MV-4-11 (cell line): ENCODE results near the gene TTLL11.

ENCODE experiments used
- DNase-seq: peaks from one replicate; lab custom pipeline; 2025; lab: John Stamatoyannopoulos, UW

The TTLL11 gene

DNA sequence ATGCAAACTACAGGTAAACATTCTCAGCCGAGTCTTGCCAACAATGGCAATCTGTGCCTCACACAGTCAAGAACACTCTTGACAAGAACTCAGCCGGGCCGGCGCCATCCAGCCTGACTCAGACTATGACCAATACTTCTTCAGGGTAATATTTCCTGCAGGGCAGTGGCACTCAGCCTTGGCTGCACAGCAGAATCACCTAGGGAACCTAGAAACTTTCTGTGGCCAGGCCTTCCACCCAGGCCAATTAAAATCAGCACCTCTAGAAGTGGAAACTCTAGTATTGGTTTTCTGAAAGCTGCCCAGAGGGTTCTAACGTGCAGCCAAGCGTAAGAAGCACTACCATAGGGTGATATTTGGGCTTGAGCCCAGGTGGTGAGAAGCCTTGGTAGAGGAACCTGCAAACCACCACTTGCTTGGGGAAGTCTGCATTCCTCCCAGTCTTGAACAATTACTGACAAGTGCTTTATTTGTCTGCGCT is 120.6 kb downstream of the TTLL11 start:
- DNase-seq: no peak

GRCh38 chr9:121968056-121968455 is 125.1 kb downstream of the TTLL11 start:
- DNase-seq: no peak

- DNase-seq: no peak
These were observed 126.4 kb downstream of the TTLL11 start for GRCh38 chr9:121966706-121967105.

DNA sequence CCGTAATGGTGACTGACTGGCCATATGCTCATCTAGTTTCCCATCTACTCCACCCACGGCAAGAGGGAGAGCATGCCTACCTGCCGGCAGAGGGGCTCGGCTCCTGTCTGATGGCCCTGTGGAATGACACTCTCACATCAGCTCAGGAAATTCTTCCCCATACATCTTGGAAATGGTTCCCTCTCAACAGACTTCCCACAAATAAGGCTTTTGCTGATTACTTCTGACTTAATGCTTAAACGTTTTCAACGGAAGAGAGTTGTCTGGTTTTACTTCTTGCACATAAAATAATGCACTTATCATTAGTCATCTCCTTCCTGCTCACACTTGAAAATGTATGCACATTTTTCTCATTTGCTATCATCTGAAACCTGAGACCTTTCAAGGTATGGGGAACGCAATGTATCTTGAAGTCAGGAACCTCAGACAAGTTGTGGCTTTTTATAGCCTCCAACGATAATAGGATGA is 129.5 kb downstream of the TTLL11 start:
- no peak for DNase-seq

DNA sequence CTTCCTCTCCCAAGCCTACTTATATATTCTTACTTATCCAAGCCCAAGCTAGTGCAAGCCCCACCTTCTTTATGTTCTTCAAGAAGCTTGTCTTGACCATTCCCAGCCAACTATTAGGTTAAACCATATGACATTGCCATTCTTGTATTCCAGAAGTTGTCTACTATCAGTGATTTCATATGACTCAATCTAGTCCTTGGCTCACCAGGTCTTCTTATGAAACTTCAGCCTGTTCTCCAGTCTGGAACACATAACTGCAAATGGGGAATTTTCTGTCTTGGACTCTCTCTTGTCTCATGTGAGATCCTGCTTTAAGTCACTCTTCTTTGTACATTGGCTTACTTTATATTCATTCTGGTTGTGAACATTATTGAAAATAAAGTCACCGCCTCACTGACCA is 130.7 kb downstream of the TTLL11 start:
- no peak for DNase-seq

- no peak for DNase-seq
These were observed 132.4 kb downstream of the TTLL11 start for GRCh38 chr9:121960665-121961064.

- DNase-seq: peak; percentile 17
These were observed 134.6 kb downstream of the TTLL11 start for GRCh38 chr9:121958530-121958929.

DNA sequence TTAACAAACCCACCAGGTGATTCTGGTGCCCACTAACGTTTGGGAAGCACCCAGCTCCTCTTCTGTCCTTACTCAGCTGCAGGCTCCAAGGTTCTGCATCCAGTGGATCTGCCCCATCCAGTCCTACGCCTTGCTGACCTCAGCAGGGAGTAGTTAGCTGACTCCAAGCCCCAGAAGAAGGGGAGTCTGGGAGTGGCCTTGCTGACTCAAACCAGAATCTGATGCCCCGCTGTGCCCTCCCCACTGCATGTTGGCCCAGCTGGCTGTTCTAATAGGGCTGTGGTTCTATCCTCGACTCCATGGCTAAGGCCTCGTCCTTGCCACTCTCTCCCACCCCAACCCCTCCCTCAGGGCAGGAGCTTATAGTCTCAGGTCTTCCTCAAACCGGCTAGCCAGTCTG is 136.3 kb downstream of the TTLL11 start:
- DNase-seq: no peak

- no peak for DNase-seq
These were observed 137.5 kb downstream of the TTLL11 start for GRCh38 chr9:121955649-121956048.

DNA sequence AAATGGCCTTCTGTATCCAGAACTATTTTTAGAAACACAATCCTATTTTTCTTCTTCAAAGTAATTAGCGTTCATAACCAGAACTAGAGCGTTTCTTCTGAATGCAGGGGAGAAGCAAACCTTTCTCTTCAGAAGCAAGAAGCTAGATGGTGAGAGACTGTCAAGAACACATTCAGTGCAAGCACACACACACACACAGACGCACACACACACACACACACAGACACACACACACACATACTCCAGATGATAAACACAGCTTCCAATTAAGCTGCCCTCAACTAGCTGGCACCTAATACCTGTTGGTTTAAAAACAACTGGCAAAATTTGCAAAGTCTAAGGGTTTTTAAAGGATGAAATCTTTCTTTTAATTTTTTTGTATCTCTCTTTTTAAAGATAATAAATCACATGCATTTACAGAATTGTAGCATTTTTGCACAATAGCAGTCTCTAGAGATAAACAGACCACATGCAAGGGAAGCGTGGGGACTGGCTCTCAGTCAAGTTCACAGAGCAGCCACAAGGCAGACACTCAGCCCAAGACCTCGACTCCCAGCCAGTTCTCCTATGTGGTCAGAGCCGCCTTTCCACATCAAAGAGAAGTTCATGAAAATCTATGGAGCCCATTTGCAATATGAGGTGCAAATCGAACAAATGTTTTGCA is 138.5 kb downstream of the TTLL11 start:
- DNase-seq: no peak

DNA sequence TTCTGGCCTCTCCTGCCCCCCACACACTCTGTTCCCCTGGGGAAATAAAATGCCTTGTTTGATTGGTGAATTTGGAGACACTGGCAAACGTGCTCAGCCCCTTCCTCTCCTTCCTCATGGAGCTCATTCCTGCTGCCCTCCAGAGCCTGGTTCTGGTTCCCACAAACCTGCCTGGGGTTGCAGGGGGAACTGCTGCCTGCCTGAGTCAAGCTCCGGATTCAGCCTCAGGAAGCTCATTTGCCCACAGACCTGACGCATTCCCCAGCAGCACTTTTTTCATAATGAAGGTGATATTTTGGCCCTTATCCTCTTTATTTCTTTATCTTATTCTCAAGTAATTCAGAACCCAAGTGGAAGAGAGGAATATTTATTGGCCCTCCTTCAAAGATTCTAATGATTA is 140.5 kb downstream of the TTLL11 start:
- no peak for DNase-seq

- DNase-seq: no peak
These were observed 142.2 kb downstream of the TTLL11 start for GRCh38 chr9:121950866-121951265.

DNA sequence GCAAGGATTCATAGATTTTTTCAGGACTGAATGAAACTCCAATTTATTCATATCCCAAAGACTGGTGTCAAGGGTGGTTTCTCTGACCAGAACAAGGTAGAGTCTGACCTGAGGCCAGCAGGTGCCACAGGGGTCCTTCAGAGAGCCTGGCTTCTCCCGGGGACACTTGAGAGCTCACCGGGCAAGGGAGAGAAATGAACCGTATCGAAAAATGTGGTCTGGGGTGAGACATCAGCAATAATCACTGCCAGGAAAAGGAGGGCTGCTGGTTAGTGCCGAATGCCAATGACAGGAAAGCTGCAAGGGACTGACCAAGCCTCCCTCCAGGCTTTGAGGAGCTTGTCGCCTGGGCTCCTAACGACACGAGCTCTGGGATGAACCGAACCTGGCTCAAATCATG is 142.7 kb downstream of the TTLL11 start:
- DNase-seq: no peak

DNA sequence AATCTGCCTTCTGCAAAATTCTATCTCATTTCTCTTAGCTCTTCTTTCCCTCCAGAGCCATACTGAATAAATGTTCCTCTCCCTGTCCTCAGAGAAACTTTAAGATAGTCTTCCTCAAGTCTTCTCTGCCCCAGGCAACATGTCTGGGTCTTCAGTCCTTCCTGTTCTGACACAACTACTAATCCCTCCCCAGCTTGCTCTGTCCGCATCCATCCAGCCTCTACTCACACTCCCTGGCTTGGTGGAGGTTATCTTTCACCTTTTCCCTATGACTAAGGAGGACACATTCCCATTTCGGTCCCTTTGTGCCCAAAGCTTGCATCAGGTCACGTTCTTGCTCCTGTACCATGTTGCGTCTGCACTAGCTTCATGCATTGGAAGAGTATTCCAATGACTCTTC is 143.3 kb downstream of the TTLL11 start:
- no peak for DNase-seq

- no peak for DNase-seq
These were observed 143.7 kb downstream of the TTLL11 start for GRCh38 chr9:121949364-121949763.

DNA sequence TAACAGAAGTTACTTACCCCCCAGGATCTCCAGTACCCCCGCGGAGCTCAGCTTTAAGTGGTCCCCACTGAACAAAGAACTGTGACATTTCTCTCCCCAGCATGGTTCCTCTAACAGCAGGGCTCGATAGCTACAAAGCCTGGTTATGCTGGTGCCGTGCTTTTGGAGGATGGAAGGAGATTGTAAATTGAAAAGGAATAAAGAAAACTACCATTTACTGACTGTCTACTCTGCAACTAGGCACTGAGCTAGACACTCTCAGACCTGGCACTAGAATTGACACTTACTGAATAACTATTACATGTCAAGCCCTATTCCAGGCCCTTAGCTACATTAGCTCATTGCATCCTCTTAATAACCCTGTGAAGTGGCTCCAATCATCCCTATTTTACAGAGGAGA is 145.3 kb downstream of the TTLL11 start:
- DNase-seq: no peak

DNA sequence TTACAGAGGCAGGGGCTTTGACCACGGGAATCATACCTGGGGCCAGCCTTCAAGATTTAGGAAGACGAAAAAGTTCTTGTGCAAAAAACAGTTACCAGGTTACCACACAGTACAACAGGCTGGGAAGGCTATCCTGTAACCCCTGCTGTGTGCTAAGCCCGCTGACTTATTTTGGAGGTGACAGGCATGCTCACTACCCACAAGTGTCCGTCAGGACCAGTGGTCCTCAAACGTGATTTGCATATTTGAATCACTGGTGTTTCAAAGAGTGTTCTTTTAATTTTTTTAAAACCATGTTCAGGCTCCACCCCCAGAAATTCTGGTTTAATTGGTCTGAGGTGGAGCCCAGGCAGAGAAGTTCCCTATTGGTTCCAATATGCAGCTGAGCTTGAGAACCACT is 146.6 kb downstream of the TTLL11 start:
- no peak for DNase-seq

DNA sequence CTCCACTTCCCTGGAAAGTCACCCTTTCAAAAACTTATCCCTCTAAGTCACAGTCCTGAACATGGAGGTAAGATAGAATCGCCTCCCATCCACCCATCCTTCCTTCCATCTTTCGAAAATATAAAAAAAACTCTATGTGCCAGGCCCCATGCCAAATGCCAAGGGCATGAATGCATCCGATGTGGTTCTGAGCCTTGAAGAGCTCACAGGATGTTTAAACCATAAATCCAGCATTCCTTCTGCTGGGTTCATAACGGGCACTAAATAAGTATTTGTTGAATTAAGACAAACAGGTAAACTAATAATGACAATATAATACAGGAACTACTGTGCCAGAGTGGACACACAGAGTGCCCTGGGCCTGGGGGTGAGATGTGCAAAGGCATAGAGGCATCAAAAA is 147.3 kb downstream of the TTLL11 start:
- DNase-seq: no peak

GRCh38 chr9:121945281-121945680 is 147.8 kb downstream of the TTLL11 start:
- no peak for DNase-seq

- no peak for DNase-seq
These were observed 148.4 kb downstream of the TTLL11 start for GRCh38 chr9:121944711-121945191.

DNA sequence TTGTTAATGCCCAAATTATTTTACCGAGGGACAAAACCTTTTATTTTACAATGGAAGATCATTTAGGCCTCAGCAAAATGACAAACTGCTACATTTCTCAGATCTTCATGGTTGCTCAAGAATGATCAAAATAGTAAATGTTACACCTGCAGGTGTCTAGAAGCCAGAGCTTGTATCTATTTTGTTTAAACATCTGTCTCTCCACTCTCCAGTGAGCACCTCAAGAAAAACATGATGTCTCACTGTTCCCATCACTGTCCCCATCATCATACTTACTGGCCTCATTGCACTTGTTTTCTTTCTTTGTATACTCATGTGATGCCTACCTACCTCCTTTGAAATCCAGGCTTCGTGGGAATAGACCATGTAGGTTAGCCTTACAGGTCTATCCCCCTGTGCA is 149.6 kb downstream of the TTLL11 start:
- no peak for DNase-seq

DNA sequence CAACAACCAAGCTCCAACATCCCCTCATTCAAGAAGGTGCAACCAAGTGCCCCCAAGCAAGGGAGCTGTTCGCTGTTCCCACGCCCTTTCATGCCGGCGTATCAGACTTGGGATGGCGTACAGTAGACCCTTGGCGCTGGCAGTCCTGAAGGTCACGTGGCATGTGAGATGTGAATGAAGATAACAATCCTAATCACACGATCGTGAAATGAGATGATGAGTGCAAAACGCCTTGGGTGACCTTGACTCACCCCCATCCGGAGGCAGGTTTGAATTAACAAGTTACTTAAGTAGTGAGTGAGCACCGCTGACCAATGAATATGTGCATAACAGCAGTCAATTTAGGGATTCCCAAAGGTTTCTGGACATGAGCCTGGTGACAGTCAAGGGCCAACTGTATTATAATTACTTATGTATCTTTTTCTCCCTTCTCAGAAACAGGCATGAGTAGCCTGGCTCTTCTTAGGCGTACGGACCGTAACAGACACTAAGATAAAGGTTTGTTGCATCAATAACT is 150.2 kb downstream of the TTLL11 start:
- DNase-seq: no peak

GRCh38 chr9:121942313-121942712 is 150.8 kb downstream of the TTLL11 start:
- DNase-seq: no peak

GRCh38 chr9:121939643-121940042 is 153.5 kb downstream of the TTLL11 start:
- no peak for DNase-seq
